ENCODE results near the gene WNT3.

Gene WNT3

GRCh38 chr17:46818316-46818928 is at the start of gene WNT3:
Gene WNT3, minus strand, starts transcription at chr17:46818692. Its CDS starts 95 bp downstream, at chr17:46818597.
- TF ChIP-seq MAX (IDR thresholded peaks at IDR 0.05) (no peak), TCF12 (IDR thresholded peaks at IDR 0.05; ENCODE audit: low read depth) (no peak), USF1 (IDR thresholded peaks at IDR 0.05) (no peak), FOXM1 (IDR thresholded peaks at IDR 0.05; ENCODE audit: borderline replicate concordance, low read depth) (no peak), TEAD4 (IDR thresholded peaks at IDR 0.05) (no peak), REST (IDR thresholded peaks at IDR 0.05; ENCODE audit: low read depth) (no peak), TAF1 (IDR thresholded peaks at IDR 0.05; ENCODE audit: low read depth) (no peak), RAD21 (IDR thresholded peaks at IDR 0.05; ENCODE audit: low read depth) (no peak), ZBTB7A (IDR thresholded peaks at IDR 0.05; ENCODE audit: low read depth) (no peak; the same call in 1 of the 2 replicates), NFIC (IDR thresholded peaks at IDR 0.05) (no peak), CEBPB (IDR thresholded peaks at IDR 0.05) (no peak), EGR1 (IDR thresholded peaks at IDR 0.05) (no peak)

GRCh38 chr17:46866747-46867146 is 48.3 kb upstream of the WNT3 start:
- TF ChIP-seq USF1 (IDR thresholded peaks at IDR 0.05) (no peak), TCF12 (IDR thresholded peaks at IDR 0.05; ENCODE audit: low read depth) (no peak), FOXM1 (IDR thresholded peaks at IDR 0.05; ENCODE audit: borderline replicate concordance, low read depth) (no peak), NFIC (IDR thresholded peaks at IDR 0.05) (no peak), TAF1 (IDR thresholded peaks at IDR 0.05; ENCODE audit: low read depth) (no peak), CREB1 (IDR thresholded peaks at IDR 0.05; ENCODE audit: low read depth) (no peak), REST (IDR thresholded peaks at IDR 0.05; ENCODE audit: low read depth) (no peak), ZBTB7A (IDR thresholded peaks at IDR 0.05; ENCODE audit: low read depth) (no peak), EGR1 (IDR thresholded peaks at IDR 0.05) (no peak), CEBPB (IDR thresholded peaks at IDR 0.05) (no peak), YY1 (IDR thresholded peaks at IDR 0.05; ENCODE audit: low read depth) (no peak), MAX (IDR thresholded peaks at IDR 0.05) (no peak), TEAD4 (IDR thresholded peaks at IDR 0.05) (no peak), RAD21 (IDR thresholded peaks at IDR 0.05; ENCODE audit: low read depth) (no peak), EP300 (IDR thresholded peaks at IDR 0.05; ENCODE audit: borderline replicate concordance) (no peak)

GRCh38 chr17:46866325-46866724 is 47.8 kb upstream of the WNT3 start:
- no peak for TF ChIP-seq MAX (IDR thresholded peaks at IDR 0.05)
- no peak for TF ChIP-seq TAF1 (IDR thresholded peaks at IDR 0.05; ENCODE audit: low read depth)
- TF ChIP-seq NFIC (IDR thresholded peaks at IDR 0.05): no peak
- TF ChIP-seq EP300 (IDR thresholded peaks at IDR 0.05; ENCODE audit: borderline replicate concordance): no peak

- no peak for TF ChIP-seq TEAD4 (IDR thresholded peaks at IDR 0.05)
- no peak for TF ChIP-seq NFIC (IDR thresholded peaks at IDR 0.05)
- TF ChIP-seq CREB1 (IDR thresholded peaks at IDR 0.05; ENCODE audit: low read depth): no peak
- TF ChIP-seq USF1 (IDR thresholded peaks at IDR 0.05): no peak
- no peak for TF ChIP-seq EGR1 (IDR thresholded peaks at IDR 0.05)
- no peak for TF ChIP-seq FOXM1 (IDR thresholded peaks at IDR 0.05; ENCODE audit: borderline replicate concordance, low read depth)
- no peak for TF ChIP-seq RAD21 (IDR thresholded peaks at IDR 0.05; ENCODE audit: low read depth)
Observed at GRCh38 chr17:46865100-46865499, 46.6 kb upstream of the WNT3 start.

- TF ChIP-seq EP300 (IDR thresholded peaks at IDR 0.05; ENCODE audit: borderline replicate concordance) (no peak), YY1 (IDR thresholded peaks at IDR 0.05; ENCODE audit: low read depth) (no peak)
Observed at GRCh38 chr17:46863383-46864121, 45.1 kb upstream of the WNT3 start.

Measured in Ishikawa (cell line).